DND-41 (cell line): ENCODE measurements around the gene FNDC7.
"Not testable (repeated sequence)": the region's sequence is repeated elsewhere in the genome, so short reads cannot be mapped to it uniquely, and the experiment has no call there.

Experiments used
- ATAC-seq: fragments of 200-7000 bp; cut with Tn5 transposase; 3 replicates; pipeline ENCODE4 v1.9.1; 2021; ENCODE audit warnings: low read depth; ENCODE audit not compliant: insufficient read depth
- DNase-seq: peaks from one replicate; pipeline ENCODE4 v3.0.0-alpha.2; 2020
- H2AFZ ChIP-seq: 2 replicates; pipeline ENCODE4 v1.6.0; 2012; ENCODE audit warnings: low read depth, low read length
- H3K27ac ChIP-seq: 2 replicates; pipeline ENCODE4 v1.5.1; 2012; ENCODE audit warnings: low read length, inconsistent platforms
- H3K27me3 ChIP-seq: fragments of 200-600 bp; sonication (generic); 2 replicates; pipeline ENCODE4 v1.6.0; 2012; ENCODE audit warnings: low read length, mild to moderate bottlenecking, inconsistent platforms; ENCODE audit not compliant: insufficient read depth, poor library complexity
- H3K36me3 ChIP-seq: 2 replicates; pipeline ENCODE4 v1.5.1; 2012; ENCODE audit warnings: low read length, inconsistent platforms; ENCODE audit not compliant: insufficient read depth
- H3K4me1 ChIP-seq: 2 replicates; pipeline ENCODE4 v1.5.1; 2012; ENCODE audit warnings: mild to moderate bottlenecking, low read length; ENCODE audit not compliant: insufficient read depth
- H3K4me2 ChIP-seq: 2 replicates; pipeline ENCODE4 v1.6.0; 2012; ENCODE audit warnings: mild to moderate bottlenecking, moderate library complexity, low read length, inconsistent platforms; ENCODE audit not compliant: insufficient read depth
- H3K4me3 ChIP-seq, 2 experiments: fragments of 200-600 bp in 1 of 2; shearing (Covaris generic) in 1 of 2; 2 replicates each; pipeline ENCODE4 v1.5.1; 2012 to 2016; ENCODE audit warnings: inconsistent platforms in 2 of 2, low read length in 2 of 2, mild to moderate bottlenecking in 2 of 2, low read depth in 1 of 2, moderate library complexity in 1 of 2
- H3K79me2 ChIP-seq: 2 replicates; pipeline ENCODE4 v1.6.0; 2012; ENCODE audit warnings: low read length, inconsistent platforms; ENCODE audit not compliant: insufficient read depth
- H3K9ac ChIP-seq: 2 replicates; pipeline ENCODE4 v1.6.0; 2012; ENCODE audit warnings: low read depth, mild to moderate bottlenecking, inconsistent platforms, low read length, moderate library complexity
- H3K9me3 ChIP-seq: 2 replicates; pipeline ENCODE4 v1.5.1; 2012; ENCODE audit warnings: low read length, moderate library complexity, mild to moderate bottlenecking, inconsistent platforms; ENCODE audit not compliant: insufficient read depth, severe bottlenecking
- H4K20me1 ChIP-seq: 2 replicates; pipeline ENCODE4 v1.6.0; 2012; ENCODE audit warnings: low read length; ENCODE audit not compliant: insufficient read depth
- EZH2 ChIP-seq: IDR thresholded peaks from 3 replicates; pipeline ENCODE4 v1.6.1; 2012; ENCODE audit warnings: borderline replicate concordance, low read depth, mild to moderate bottlenecking, moderate library complexity, low read length, inconsistent platforms; ENCODE audit not compliant: severe bottlenecking
- TF ChIP-seq, protein P1 (sequence below): IDR thresholded peaks from 2 replicates; pipeline ENCODE4 v1.5.1; 2012; ENCODE audit warnings: borderline replicate concordance, low read length, moderate library complexity, mild to moderate bottlenecking; ENCODE audit not compliant: poor library complexity, severe bottlenecking; ENCODE audit errors: extremely low read depth

The FNDC7 gene

DNA sequence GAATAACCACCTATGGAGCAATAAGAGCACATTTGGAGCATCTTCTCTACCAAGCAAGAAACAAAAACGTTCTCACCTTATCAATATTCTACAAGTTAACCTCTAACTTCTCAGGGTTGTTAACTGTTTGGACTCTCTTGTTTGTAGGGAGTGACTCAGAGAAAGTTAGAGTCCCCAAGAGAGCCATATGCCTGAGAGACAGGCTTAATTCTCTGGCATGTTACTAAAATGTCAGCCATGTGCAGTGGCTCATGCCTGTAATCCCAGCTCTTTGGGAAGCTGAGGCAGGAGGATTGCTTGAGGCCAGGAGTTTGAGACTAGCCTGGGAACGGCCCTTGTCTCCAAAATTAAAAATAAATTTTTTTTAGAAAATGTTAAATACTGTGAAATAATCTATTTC lies 47.6 kb upstream of the FNDC7 start:
- peaks cover 11% of the 10 kb centered on the region for H3K79me2 ChIP-seq
- H3K4me3 ChIP-seq: no peak overlapping the region
- no peak overlapping the region for H3K9ac ChIP-seq
- no peaks in the 10 kb centered on the region for H3K36me3 ChIP-seq
- H3K4me2 ChIP-seq: no peak overlapping the region
- peaks cover 11% of the 10 kb centered on the region for H3K4me1 ChIP-seq
- no peaks in the 10 kb centered on the region for H3K27me3 ChIP-seq
- TF ChIP-seq, protein P1, sequence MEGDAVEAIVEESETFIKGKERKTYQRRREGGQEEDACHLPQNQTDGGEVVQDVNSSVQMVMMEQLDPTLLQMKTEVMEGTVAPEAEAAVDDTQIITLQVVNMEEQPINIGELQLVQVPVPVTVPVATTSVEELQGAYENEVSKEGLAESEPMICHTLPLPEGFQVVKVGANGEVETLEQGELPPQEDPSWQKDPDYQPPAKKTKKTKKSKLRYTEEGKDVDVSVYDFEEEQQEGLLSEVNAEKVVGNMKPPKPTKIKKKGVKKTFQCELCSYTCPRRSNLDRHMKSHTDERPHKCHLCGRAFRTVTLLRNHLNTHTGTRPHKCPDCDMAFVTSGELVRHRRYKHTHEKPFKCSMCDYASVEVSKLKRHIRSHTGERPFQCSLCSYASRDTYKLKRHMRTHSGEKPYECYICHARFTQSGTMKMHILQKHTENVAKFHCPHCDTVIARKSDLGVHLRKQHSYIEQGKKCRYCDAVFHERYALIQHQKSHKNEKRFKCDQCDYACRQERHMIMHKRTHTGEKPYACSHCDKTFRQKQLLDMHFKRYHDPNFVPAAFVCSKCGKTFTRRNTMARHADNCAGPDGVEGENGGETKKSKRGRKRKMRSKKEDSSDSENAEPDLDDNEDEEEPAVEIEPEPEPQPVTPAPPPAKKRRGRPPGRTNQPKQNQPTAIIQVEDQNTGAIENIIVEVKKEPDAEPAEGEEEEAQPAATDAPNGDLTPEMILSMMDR: no peak
- no peak for TF ChIP-seq EZH2
- ATAC-seq: no peak
- H3K27ac ChIP-seq: no peak overlapping the region
- no peaks in the 10 kb centered on the region for H4K20me1 ChIP-seq
- DNase-seq: no peak
- H2AFZ ChIP-seq: no peak overlapping the region
- H3K9me3 ChIP-seq: no peaks in the 10 kb centered on the region

DNA sequence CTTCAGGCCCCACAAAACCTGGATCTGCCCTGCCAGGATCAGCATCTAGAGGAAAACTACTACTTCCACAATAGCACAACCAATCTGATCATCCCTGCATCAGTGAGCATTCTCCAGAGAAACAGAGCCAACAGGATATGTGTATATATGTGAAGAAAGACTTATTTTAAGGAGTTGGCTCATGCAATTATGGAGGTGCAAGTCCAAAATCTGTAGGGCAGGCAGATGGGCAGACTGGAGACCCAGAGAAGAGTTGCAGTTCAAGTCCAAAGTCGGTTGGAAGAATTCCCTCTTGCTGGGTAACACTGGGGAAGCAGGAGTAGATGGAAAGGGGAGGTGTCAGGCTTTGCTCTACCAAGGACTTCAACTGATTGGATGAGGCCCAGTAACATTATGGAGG lies 46.9 kb upstream of the FNDC7 start:
- H4K20me1 ChIP-seq: no peaks in the 10 kb centered on the region
- no peaks in the 10 kb centered on the region for H3K36me3 ChIP-seq
- no peak overlapping the region for H3K4me3 ChIP-seq
- peaks cover 10% of the 10 kb centered on the region for H3K4me1 ChIP-seq
- H3K27ac ChIP-seq: no peak overlapping the region
- no peaks in the 10 kb centered on the region for H3K27me3 ChIP-seq
- peaks cover 7% of the 10 kb centered on the region; the same call in 1 of the 2 replicates for H3K79me2 ChIP-seq
- H3K4me2 ChIP-seq: no peak overlapping the region
- H2AFZ ChIP-seq: no peak overlapping the region
- no peak for ATAC-seq
- no peaks in the 10 kb centered on the region for H3K9me3 ChIP-seq
- TF ChIP-seq EZH2: no peak
- TF ChIP-seq, protein P1: no peak
- DNase-seq: no peak
- no peak overlapping the region for H3K9ac ChIP-seq

DNA sequence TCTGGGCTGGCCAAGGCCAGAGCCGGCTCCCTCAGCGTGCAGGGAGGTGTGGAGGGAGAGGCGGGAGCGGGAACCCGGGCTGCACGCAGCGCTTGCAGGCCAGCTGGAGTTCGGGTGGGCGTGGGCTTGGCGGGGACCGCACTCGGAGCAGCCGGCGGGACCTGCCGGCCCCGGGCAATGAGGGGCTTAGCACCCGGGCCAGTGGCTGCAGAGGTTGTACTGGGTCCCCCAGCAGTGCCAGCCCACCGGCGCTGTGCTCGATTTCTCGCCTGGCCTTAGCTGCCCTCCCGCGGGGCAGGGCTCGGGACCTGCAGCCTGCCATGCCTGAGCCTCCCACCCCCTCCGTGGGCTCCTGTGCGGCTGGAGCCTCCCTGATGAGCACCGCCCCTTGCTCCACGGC lies 45.3 kb upstream of the FNDC7 start:
- H3K36me3 ChIP-seq, H3K4me3 ChIP-seq, H3K79me2 ChIP-seq, H3K9ac ChIP-seq, H3K27me3 ChIP-seq, DNase-seq, H3K4me2 ChIP-seq, H3K9me3 ChIP-seq, H4K20me1 ChIP-seq, H2AFZ ChIP-seq, ATAC-seq, H3K27ac ChIP-seq, H3K4me1 ChIP-seq: not testable (repeated sequence)

DNA sequence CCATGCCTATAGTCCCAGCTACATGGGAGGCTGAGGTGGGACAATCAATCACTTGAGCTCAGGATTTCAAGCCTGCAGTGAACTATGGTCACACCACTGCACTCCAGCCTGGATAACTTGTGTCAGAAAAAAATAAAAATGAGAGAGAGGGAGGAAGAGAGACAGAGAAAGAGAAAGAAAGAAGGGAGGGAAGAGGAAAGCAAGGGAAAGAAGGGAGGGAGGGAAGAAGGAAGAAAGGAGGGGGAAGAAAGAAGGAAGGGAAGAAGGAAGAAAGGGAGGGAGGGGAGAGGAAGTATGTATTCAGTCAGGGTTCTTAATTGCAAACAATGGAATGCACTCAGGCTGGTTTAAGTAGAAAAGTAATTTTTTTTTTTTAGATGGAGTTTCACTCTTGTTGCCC lies 43.9 kb upstream of the FNDC7 start:
- Histone ChIP-seq H3K27me3 (no peaks in the 10 kb centered on the region), H3K4me3 (no peak overlapping the region), H3K9me3 (no peaks in the 10 kb centered on the region), H3K4me1 (no peaks in the 10 kb centered on the region), H4K20me1 (no peaks in the 10 kb centered on the region), H3K27ac (no peak overlapping the region), H3K36me3 (no peaks in the 10 kb centered on the region), H2AFZ (no peak overlapping the region), H3K4me2 (no peak overlapping the region), H3K79me2 (no peaks in the 10 kb centered on the region), H3K9ac (no peak overlapping the region)
- no peak for TF ChIP-seq EZH2
- TF ChIP-seq, protein P1: no peak
- ATAC-seq: no peak
- DNase-seq: no peak
